ENCODE data around the gene TBC1D22A.

The TBC1D22A gene

DNA sequence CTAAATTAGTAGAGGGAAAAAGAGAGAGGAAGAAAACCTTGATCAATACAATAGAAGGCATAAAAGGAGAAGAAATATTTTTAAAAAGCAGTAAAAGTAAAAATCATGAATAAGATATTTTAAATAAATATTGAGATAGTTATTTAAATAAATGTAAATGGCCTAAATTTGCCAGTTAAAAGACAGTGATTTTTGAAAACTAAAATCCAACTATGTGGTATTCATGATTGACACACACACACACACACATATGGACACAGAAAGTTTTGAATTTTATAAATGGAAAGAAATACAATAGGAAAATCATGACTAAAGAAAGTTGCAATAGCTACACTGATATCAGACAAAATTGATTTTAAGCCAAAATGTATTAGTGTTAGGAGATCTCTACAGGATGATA lies 313.1 kb downstream of the TBC1D22A start:
- no peak overlapping the region for H3K27ac ChIP-seq
- no peak for TF ChIP-seq Cebpa-rat (IDR thresholded peaks at IDR 0.05)
- H3K9ac ChIP-seq = no peak overlapping the region
- no peak overlapping the region for H3K4me2 ChIP-seq
- H3K4me1 ChIP-seq = peaks cover 0 to 9% (median 2%) of the 10 kb centered on the region in 10 experiments; a peak in 9 of 20 replicates
- H3K4me3 ChIP-seq = peak overlapping the region in 1 of 10 experiments; percentile 28; a peak in 1 of 20 replicates
- H3K36me3 ChIP-seq = peaks cover 47 to 72% (median 63%) of the 10 kb centered on the region in 11 experiments
- H4K20me1 ChIP-seq = peaks cover 6 to 29% (median 20%) of the 10 kb centered on the region in 11 experiments; a peak in 19 of 22 replicates
- peaks cover 72 to 83% (median 77%) of the 10 kb centered on the region in 11 experiments for H3K9me3 ChIP-seq (replicated peaks in 1 of 11)
- H3K27me3 ChIP-seq = no peaks in the 10 kb centered on the region

DNA sequence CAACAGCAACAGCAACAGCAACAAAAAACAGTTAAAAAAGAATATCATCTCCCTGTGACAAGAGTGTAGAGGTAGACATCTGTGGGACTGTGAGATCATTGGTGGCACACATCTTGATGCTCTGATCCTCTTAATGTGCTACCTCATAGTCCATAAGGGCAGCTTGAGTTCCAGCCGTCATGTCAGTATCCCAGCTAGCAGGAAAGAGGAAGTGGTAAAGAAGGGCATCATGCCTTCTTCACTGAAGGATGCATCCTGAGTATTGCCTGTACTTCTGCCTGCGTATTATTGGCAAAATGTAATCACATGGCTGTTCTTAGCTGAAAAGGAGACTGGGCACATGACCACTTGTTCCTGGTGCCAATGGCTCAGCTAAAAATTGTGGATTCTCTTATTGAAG lies 314.3 kb downstream of the TBC1D22A start:
- Histone ChIP-seq H3K9me3 (replicated peaks in 1 of 11) (peaks cover 72 to 92% (median 84%) of the 10 kb centered on the region in 11 experiments), H4K20me1 (peaks cover 0 to 17% (median 10%) of the 10 kb centered on the region in 11 experiments; a peak in 15 of 22 replicates), H3K27me3 (no peaks in the 10 kb centered on the region), H3K36me3 (peaks cover 47 to 72% (median 63%) of the 10 kb centered on the region in 11 experiments), H3K4me1 (peaks cover 0 to 3% (median 0%) of the 10 kb centered on the region in 10 experiments; a peak in 2 of 20 replicates), H3K4me2 (no peak overlapping the region), H3K27ac (no peak overlapping the region), H3K9ac (no peak overlapping the region), H3K4me3 (no peak overlapping the region)
- TF ChIP-seq Cebpa-rat (IDR thresholded peaks at IDR 0.05) = no peak

DNA sequence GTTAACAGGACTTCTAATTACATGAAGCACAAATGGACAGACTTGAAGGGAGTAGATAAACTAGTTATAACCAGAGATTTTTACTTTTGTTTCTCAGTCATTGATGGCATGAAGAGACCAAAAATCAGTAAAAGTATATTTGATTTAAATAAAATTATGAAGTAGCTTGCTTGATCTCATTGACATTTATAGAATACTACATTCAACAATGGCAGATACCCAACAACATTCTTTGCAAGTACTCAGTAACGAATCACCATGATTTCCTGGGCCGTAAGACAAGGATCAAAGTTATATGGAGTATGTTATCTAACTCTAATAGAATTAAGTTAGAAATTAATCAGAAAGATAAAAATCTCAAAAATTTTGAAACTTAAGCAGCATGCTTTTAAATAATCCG lies 317.6 kb downstream of the TBC1D22A start:
- Histone ChIP-seq H3K27me3 (no peaks in the 10 kb centered on the region), H3K36me3 (peaks cover 26 to 45% (median 35%) of the 10 kb centered on the region in 11 experiments), H3K4me3 (no peak overlapping the region), H3K9ac (no peak overlapping the region), H4K20me1 (peaks cover 0 to 3% (median 0%) of the 10 kb centered on the region in 11 experiments; a peak in 1 of 22 replicates), H3K4me2 (no peak overlapping the region), H3K4me1 (peaks cover 0 to 3% (median 0%) of the 10 kb centered on the region in 10 experiments; a peak in 2 of 20 replicates), H3K27ac (no peak overlapping the region), H3K9me3 (replicated peaks in 1 of 11) (peaks cover 55 to 75% (median 67%) of the 10 kb centered on the region in 11 experiments)
- no peak for TF ChIP-seq Cebpa-rat (IDR thresholded peaks at IDR 0.05)

DNA sequence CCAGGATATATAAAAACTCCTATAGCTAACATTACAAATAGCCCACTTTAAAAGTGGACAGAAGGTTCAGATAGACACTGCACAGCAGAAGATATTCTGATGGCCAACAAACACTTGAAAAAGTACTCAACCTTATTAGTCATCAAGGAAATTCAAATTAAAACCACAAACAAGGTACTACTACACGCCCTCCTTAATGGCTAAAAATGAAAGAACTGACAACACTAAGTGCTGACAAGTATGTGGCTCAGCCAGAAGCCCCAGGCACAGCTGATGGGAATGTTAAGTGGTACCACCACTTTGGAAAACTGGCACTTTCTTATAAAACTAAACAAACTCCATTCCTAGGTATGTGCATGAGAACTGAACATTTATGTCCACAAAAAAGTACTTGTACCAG lies 320.1 kb downstream of the TBC1D22A start:
- H3K27ac ChIP-seq = no peak overlapping the region
- peaks cover 0 to 3% (median 0%) of the 10 kb centered on the region in 10 experiments; a peak in 2 of 20 replicates for H3K4me1 ChIP-seq
- H3K9ac ChIP-seq = no peak overlapping the region
- peaks cover 31 to 51% (median 44%) of the 10 kb centered on the region in 11 experiments for H3K9me3 ChIP-seq (replicated peaks in 1 of 11)
- TF ChIP-seq Cebpa-rat (IDR thresholded peaks at IDR 0.05) = no peak
- H4K20me1 ChIP-seq = peaks cover 0 to 4% (median 0%) of the 10 kb centered on the region in 11 experiments; a peak in 3 of 22 replicates
- H3K27me3 ChIP-seq = no peaks in the 10 kb centered on the region
- H3K36me3 ChIP-seq = peaks cover 9 to 23% (median 16%) of the 10 kb centered on the region in 11 experiments; a peak in 19 of 22 replicates
- no peak overlapping the region for H3K4me3 ChIP-seq
- H3K4me2 ChIP-seq = no peak overlapping the region

DNA sequence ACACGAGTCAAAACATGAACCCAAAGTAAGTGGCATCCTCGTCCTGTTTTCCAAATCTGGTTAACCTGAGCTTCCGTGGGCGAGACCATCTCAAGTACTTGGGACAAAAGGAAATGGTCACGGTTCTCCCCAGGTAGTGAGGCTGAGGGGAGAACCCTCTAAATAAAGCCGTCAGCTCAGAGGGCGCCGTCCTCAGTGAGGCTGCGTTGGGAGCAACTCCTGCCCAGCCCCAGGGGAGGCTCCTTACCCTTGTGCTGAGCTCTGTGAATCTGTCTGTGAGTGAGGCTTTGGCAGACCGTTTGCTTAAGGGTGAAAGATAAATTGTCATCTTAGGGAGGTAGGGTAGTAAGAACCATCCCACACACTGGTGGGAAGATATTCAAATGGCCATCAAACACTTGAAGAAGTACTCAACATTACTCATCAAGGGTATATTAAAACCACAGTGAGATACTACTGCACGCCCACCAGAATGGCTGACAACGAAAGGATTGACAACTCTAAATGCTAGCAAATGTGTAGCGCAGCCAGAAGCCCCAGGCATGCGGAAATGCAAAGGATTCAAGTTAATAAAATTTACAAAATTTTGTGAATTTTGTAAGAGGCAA lies 321.0 kb downstream of the TBC1D22A start:
- Histone ChIP-seq H3K27ac (no peak overlapping the region), H4K20me1 (peaks cover 0 to 4% (median 0%) of the 10 kb centered on the region in 11 experiments; a peak in 3 of 22 replicates), H3K27me3 (no peaks in the 10 kb centered on the region), H3K36me3 (peaks cover 3 to 14% (median 9%) of the 10 kb centered on the region in 11 experiments; a peak in 19 of 22 replicates), H3K4me3 (no peak overlapping the region), H3K4me1 (peaks cover 0 to 3% (median 0%) of the 10 kb centered on the region in 10 experiments; a peak in 2 of 20 replicates), H3K9me3 (replicated peaks in 1 of 11) (peaks cover 22 to 42% (median 34%) of the 10 kb centered on the region in 11 experiments), H3K4me2 (no peak overlapping the region), H3K9ac (no peak overlapping the region)
- no peak for TF ChIP-seq Cebpa-rat (IDR thresholded peaks at IDR 0.05)

DNA sequence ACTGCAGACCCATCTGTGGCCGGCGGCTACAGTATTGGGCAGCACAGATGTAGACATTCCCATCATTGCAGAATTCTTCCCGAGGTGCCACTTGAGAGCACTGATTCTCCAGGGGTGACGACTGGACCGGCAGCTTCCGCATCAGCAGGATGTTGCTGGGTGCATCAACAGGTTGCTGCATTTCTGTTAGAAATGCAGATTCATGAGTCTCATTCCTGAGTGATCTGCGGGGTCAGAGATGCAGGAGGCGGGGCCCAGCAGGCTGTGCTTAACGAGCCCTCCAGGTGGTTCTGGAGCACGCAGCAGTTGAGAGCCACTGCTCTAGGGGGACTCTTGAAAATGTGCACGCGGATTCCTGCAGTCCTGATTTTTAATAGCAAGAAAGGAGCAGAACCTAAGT lies 321.8 kb downstream of the TBC1D22A start:
- no peak for TF ChIP-seq Cebpa-rat (IDR thresholded peaks at IDR 0.05)
- Histone ChIP-seq H4K20me1 (peaks cover 0 to 4% (median 0%) of the 10 kb centered on the region in 11 experiments; a peak in 3 of 22 replicates), H3K4me1 (peaks cover 0 to 3% (median 0%) of the 10 kb centered on the region in 10 experiments; a peak in 2 of 20 replicates), H3K4me3 (no peak overlapping the region), H3K27me3 (no peaks in the 10 kb centered on the region), H3K27ac (no peak overlapping the region), H3K9ac (no peak overlapping the region), H3K9me3 (replicated peaks in 1 of 11) (peaks cover 15 to 34% (median 27%) of the 10 kb centered on the region in 11 experiments), H3K36me3 (peaks cover 0 to 13% (median 7%) of the 10 kb centered on the region in 11 experiments; a peak in 13 of 22 replicates), H3K4me2 (no peak overlapping the region)

DNA sequence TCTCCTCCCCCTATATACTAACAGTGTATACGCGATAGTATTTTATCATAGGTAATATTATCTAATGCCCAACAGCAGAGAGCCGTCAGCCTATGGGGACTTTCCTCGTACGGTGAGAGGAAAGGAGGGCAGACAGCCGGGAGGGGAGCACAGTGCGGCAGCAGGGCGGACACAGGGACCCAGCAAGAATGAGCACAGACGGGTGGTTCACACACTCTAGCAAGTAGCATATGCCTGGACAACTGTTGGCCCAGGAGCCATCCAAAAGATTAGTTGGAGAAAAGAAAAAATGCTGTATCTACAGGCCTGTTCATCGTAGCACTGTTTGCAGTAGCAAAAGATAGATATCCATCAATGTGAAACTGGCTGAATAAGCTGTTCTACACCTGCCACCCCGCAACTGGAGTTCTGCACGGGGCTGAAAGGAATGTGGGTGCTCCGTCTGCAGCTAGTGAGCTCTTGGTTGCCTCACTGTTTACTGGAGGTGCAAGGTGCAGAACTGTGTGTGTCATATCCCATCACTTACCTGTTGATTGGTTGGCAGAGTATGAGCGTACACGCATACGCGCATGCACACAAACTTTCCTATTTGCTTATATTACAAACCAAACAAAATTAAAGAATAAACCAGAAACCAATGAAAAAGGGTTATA lies 324.3 kb downstream of the TBC1D22A start:
- Histone ChIP-seq H3K9me3 (replicated peaks in 1 of 11) (peaks cover 14 to 38% (median 24%) of the 10 kb centered on the region in 11 experiments), H3K27me3 (no peaks in the 10 kb centered on the region), H4K20me1 (peaks cover 0 to 4% (median 0%) of the 10 kb centered on the region in 11 experiments; a peak in 3 of 22 replicates), H3K27ac (no peak overlapping the region), H3K9ac (no peak overlapping the region), H3K36me3 (peaks cover 0 to 23% (median 3%) of the 10 kb centered on the region in 11 experiments; a peak in 11 of 22 replicates), H3K4me2 (no peak overlapping the region), H3K4me3 (no peak overlapping the region), H3K4me1 (no peaks in the 10 kb centered on the region)
- TF ChIP-seq Cebpa-rat (IDR thresholded peaks at IDR 0.05) = no peak

DNA sequence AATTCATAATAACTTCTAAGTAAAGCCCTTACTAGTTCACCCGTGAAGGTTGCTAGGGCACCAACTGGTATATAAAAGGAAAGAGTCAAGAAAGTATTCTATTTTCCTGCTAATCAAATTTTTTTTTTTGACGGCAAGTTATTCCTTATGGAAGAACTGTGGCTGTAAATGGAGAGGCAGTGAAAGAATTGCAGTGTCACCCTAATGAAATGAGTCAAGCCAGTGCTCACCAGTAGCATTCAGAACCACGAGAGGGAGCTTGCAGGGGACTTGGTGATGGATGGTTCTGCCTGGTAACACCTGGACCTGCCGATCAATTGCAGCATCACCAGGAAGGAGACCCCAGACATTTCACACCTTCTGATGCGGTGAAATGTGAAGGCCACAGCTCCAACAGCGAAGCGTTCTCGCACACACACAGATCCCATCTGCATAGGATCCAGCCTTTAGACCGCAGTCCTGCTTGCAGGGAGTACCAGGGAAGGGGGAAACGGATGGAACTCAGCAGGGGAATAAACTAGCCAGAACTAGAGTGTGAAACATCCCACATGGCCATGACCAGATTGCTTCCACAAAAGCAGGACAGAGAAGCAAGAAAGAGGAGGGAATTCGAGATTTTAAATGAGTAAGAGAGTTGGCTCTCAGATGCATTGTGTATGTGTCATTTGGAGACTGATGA lies 326.2 kb downstream of the TBC1D22A start:
- no peak overlapping the region for H3K4me3 ChIP-seq
- H3K9me3 ChIP-seq (replicated peaks in 1 of 11) = peaks cover 33 to 43% (median 36%) of the 10 kb centered on the region in 11 experiments
- H3K27me3 ChIP-seq = no peaks in the 10 kb centered on the region
- TF ChIP-seq Cebpa-rat (IDR thresholded peaks at IDR 0.05) = no peak
- H3K36me3 ChIP-seq = peaks cover 0 to 36% (median 21%) of the 10 kb centered on the region in 11 experiments; a peak in 19 of 22 replicates
- no peaks in the 10 kb centered on the region; a peak in 1 of 20 replicates for H3K4me1 ChIP-seq
- no peak overlapping the region for H3K27ac ChIP-seq
- H3K4me2 ChIP-seq = no peak overlapping the region
- H3K9ac ChIP-seq = no peak overlapping the region
- H4K20me1 ChIP-seq = peaks cover 0 to 4% (median 0%) of the 10 kb centered on the region in 11 experiments; a peak in 3 of 22 replicates
